MM.1S (cell line): Measurements from ENCODE around the gene KRTAP10-1.

Source experiments
- CTCF ChIP-seq: fragments of 300-600 bp; sonication (generic); IDR thresholded peaks from 2 replicates; pipeline ENCODE4 v1.5.1; 2016; ENCODE audit warnings: antibody characterized with exemption, low read length, mixed read lengths
- EZH2 ChIP-seq: fragments of 300-600 bp; sonication (generic); optimal IDR thresholded peaks from 2 replicates; pipeline ENCODE3; 2017; ENCODE audit warnings: low read depth, mild to moderate bottlenecking, antibody characterized with exemption, low read length, mixed read lengths
- EZH2phosphoT487 ChIP-seq: fragments of 300-600 bp; sonication (generic); IDR thresholded peaks from 2 replicates; pipeline ENCODE4 v1.6.1; 2018; ENCODE audit warnings: antibody characterized with exemption, low read length

- TF ChIP-seq CTCF (no peak), EZH2 (no peak), EZH2phosphoT487 (no peak)
These were observed 45.0 kb downstream of the KRTAP10-1 start for GRCh38 chr21:44494956-44495355.
